NCI-H128 (cell line): ENCODE data around the gene C22orf23.
"Not testable (repeated sequence)": the region's sequence is repeated elsewhere in the genome, so short reads cannot be mapped to it uniquely, and the experiment has no call there.

Experiments
- DNase-seq: peaks from one replicate; lab custom pipeline; 2025; ENCODE audit not compliant: unreplicated experiment; lab: John Stamatoyannopoulos, UW

C22orf23 gene

GRCh38 chr22:37982938-37983859, 29.8 kb upstream of the C22orf23 start:
- DNase-seq, result no peak

- no peak for DNase-seq
Measured at GRCh38 chr22:37982151-37982785, 28.9 kb upstream of the C22orf23 start.

- DNase-seq, result no peak
Measured at GRCh38 chr22:37981282-37982011, 28.0 kb upstream of the C22orf23 start.

GRCh38 chr22:37979782-37980181, 26.4 kb upstream of the C22orf23 start:
- no peak for DNase-seq

- DNase-seq, result no peak
Measured at GRCh38 chr22:37976547-37976946, 23.1 kb upstream of the C22orf23 start.

GRCh38 chr22:37976022-37976421, 22.6 kb upstream of the C22orf23 start:
- not testable (repeated sequence) for DNase-seq

- DNase-seq, result no peak
Measured at GRCh38 chr22:37975153-37975552, 21.8 kb upstream of the C22orf23 start.

GRCh38 chr22:37973271-37974170, 20.1 kb upstream of the C22orf23 start:
- DNase-seq, result no peak

- DNase-seq, result no peak
Measured at GRCh38 chr22:37972527-37972926, 19.1 kb upstream of the C22orf23 start.

GRCh38 chr22:37971475-37972434, 18.4 kb upstream of the C22orf23 start:
- DNase-seq, result no peak

GRCh38 chr22:37970864-37971263, 17.5 kb upstream of the C22orf23 start:
- DNase-seq, result no peak

- DNase-seq, result no peak
Measured at GRCh38 chr22:37968452-37969251, 15.3 kb upstream of the C22orf23 start.

- DNase-seq, result no peak
Measured at GRCh38 chr22:37967637-37968451, 14.4 kb upstream of the C22orf23 start.

GRCh38 chr22:37967147-37967546, 13.7 kb upstream of the C22orf23 start:
- no peak for DNase-seq

- DNase-seq, result no peak
Measured at GRCh38 chr22:37965940-37966664, 12.7 kb upstream of the C22orf23 start.

GRCh38 chr22:37961062-37961461, 7.7 kb upstream of the C22orf23 start:
- no peak for DNase-seq

- no peak for DNase-seq
Measured at GRCh38 chr22:37959231-37959825, 5.9 kb upstream of the C22orf23 start.
